NCI-H748 treated with DMSO at 0.1 percent for 48 hours (cell line): ENCODE results near the gene B3GNT8.
"Not testable (repeated sequence)": the region's sequence is repeated elsewhere in the genome, so short reads cannot be mapped to it uniquely, and the experiment has no call there.

Experiments used
- DNase-seq: peaks from one replicate; lab custom pipeline; 2025; lab: John Stamatoyannopoulos, UW

The B3GNT8 gene

GRCh38 chr19:41426952-41427646 is at the start of gene B3GNT8:
TSS of gene B3GNT8 (minus strand) at chr19:41427374. CDS start at chr19:41426778, 596 bp downstream.
- peak; percentile 18 for DNase-seq

- no peak for DNase-seq
These were observed 49.4 kb upstream of the B3GNT8 start for GRCh38 chr19:41476583-41476982.

DNA sequence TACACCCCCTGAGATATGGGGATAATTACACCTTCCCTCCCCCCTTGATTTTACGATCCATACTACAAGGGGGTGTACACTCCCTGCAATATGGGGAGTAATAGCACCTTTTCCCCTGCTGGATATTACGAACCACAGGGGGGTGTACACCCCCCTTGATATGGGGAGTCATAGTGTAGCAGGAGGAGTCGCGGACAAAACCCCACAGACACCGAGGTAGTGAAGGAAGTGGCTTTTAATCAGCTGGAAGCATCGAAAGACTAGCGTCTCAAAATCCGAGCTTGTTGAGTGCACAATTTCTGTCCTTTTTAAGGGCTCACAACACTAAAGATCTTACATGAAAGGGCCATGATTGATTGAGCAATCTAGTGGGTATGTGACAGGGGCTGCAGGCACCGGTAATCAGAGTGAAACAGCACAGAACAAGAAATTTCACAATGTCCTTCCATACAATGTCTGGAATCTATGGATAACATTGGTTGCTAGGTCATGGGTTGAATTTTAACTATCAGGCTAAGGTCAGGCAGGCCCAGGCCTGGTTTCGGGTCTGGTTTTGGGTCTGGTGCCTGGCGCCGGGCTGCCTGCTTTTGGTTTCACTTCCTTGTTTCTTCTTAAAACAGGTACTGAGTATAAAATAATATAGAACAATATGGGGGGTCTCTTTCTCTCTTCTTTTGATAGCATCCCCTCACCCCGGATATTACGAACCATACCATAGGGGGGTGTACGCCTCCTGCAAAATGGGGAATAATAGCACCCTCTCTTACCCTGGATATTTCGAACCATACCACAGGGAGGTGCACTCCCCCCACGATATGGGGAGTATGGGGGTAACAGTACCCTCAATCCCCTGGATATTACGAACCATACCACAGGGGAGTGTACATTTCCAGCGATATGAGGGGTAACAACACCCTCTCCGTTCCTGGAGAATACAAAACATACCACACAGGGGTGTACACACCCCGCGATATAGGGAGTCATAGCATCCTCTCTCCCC is 36.4 kb upstream of the B3GNT8 start:
- DNase-seq = not testable (repeated sequence)

GRCh38 chr19:41462497-41462896 is 35.3 kb upstream of the B3GNT8 start:
- no peak for DNase-seq

DNA sequence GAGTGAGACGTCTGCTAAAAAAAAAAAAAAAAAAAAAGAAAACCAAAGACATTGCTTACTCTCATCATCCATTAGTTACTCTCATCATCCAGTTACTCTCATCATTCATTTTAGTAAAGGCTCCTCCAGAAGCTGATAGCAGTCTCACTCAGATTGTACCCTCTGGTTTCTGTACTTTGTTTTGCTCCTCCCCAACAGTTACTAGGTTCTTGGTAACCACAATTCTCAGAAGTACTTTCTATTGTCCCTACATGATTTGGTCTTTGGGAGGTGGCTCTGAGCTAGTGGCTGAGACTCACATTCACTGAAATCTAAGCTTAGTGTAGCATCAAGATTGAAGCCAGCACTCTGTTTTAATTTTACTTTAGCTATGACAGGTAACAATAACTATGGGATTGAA is 30.1 kb upstream of the B3GNT8 start:
- no peak for DNase-seq

- no peak for DNase-seq
These were observed 29.3 kb upstream of the B3GNT8 start for GRCh38 chr19:41456342-41456918.

- no peak for DNase-seq
These were observed 28.8 kb upstream of the B3GNT8 start for GRCh38 chr19:41455936-41456335.

GRCh38 chr19:41452584-41453275 is 25.6 kb upstream of the B3GNT8 start:
- no peak for DNase-seq

DNA sequence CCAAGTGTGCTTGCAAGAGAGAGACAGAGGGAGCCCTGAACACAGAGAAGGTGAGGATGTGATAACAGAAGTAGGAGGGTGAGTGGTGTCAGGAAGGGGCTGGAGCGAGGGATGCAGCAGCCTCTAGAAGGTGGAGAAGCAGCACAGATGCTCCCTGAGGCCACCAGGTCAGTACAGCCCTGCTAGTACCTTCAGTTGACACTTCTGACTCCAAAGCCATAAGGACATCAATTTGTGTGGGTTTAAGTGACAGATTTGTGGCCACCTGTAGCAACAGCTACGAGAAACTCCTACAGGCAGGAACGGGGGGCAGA is 22.6 kb upstream of the B3GNT8 start:
- DNase-seq = no peak

DNA sequence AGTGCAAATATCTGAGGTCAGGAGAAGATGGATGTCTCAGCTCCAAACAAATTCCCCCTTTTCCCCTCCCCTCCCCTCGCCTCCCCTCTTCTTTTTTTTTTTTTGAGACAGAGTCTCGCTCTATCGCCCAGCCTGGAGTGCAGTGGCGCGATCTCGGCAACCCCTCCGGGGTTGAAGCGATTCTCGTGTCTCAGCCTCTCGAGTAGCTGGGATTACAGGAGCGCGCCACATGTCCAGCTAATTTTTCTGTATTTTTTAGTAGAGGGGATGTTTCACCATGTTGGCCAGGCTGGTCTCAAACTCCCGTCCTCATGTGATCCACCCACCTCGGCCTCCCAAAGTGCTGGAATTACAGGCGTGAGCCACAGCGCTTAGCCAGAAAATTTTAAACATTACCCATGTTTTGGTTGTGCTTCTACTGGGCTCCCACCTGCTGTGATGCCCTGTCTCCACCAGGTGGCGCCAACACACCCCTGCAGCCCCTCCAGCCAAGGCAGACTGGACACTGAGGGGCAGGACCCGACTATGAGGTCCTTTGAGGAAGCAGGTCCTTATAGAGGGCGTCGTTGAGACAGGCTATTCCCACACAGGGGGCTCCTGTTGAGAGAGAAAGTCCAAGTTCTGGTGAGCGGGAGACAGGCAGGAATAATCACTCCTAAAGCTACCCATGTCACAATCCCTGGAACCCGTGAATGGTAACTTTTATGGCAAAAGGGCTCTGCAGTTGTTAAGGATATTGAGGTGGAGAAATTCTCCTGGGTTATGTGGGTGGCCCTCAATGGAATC is 22.1 kb upstream of the B3GNT8 start:
- peak; percentile 71 for DNase-seq

- DNase-seq = no peak
These were observed 20.7 kb upstream of the B3GNT8 start for GRCh38 chr19:41447732-41448332.

DNA sequence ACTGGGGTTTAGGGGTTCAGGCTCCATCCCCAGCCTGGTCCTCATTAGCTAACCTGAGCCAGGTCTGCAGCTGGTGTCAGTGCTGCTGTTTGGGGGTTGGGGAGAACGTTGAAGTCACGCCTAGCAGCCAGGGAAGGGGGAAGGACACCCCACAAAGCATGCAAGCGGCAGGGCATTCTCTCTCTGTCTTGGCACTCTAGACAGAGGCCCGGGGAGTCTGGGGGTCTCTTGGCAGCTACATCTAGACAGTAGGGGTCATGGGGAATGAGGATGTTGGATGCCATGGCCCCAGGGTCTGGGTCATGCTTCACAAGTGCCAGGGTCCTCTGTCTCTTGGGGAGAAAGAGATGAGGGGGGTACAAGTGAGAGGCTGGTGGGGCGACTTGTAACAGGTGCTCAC is 18.4 kb upstream of the B3GNT8 start:
- DNase-seq = no peak

DNA sequence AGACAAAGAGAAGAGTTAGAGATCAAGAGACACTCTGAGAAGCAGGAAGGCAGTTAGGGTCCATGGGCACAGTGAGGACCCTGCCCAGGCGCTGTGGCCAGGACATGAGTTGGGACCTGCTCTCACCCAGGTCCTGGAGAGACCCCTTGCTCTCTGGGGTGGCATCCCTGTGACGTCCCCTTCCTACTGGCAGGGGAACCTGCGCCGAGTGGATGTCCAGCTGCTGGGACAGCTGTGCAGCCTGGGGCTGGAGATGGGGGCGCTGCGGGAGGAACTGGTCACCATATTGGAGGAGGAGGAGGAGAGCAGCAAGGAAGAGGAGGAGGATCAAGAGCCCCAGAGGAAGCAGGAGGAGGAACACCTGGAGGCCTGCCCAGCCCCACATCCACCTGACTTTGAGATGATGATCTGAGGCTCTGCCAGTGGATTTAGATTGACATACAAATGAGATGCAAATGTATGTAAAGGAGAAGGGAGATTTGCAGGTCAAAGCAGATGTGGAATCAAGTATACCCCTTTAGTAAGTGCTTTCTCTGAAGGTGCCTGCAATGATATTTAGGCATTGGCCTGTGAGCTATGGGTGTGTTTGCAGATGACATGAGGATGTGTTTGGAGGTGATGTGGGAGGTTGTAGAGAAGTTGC is 16.8 kb upstream of the B3GNT8 start:
- no peak for DNase-seq

GRCh38 chr19:41442473-41443355 is 15.5 kb upstream of the B3GNT8 start, which contains the start of gene ERICH4:
TSS of gene ERICH4 (plus strand) at chr19:41443156. CDS start at chr19:41443170, 14 bp downstream.
- no peak for DNase-seq

DNA sequence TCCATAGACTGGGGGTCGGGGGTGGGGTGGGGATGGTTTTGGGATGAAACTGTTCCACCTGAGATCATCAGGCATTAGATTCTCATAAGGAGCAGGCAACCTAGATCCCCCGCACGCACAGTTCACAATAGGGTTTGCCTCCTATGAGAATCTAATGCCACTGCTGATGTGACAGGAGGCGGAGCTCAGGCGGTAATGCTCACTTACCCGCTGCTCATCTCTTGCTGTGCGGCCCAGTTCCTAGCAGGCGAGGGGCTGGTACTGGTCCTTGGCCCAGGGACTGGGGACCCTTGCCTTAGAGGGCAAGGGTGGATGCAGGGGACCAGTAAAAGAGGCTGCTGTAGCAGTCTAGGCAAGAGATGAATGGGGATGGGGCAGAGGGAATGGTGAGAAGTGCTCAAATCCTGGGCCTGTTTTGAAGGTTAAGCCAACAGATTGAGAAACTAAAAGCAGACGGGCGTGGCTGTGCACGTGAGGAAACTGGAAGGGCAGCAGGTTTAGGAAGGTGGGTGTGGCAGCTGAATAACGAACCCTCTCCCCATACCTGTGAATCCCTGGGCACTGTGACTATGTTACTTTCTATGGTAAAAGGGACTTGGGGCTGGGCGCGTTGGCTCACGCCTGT is 14.3 kb upstream of the B3GNT8 start:
- no peak for DNase-seq

- peak; percentile 99 for DNase-seq
These were observed 12.5 kb upstream of the B3GNT8 start, which contains the start of gene DMAC2 for GRCh38 chr19:41439441-41440222. TSS of gene DMAC2 (minus strand) at chr19:41439912. CDS start at chr19:41439899, 13 bp downstream.

DNA sequence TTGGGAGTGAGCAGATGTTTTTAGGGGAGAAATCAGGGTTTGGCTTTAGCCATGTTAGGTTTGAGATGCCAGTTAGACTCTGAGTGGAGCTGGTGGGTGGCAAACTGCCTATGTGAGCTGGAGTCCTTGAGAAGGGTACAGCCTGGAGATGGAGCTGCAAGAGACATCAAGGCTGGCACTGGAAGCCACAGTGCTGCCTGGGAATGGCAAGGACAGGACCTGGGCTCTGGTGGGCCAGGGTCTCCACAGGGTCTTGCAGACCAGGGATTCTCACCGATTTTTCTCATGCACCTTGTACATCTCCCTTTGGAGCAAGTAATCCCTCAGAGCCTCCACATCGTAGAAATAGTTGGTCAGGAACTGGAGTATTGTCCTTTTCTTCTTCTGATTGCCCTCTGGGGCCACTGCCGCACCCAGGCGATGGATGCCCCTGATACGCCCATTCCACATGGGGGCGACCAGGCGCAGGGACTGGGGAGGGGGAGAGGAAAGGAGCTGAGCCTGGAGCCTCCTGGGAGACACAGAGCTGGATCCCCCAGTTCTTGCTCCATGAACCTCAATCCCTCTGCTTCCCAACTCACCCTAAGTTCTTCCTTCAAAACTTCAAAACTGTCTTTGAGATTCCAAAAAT is 10.9 kb upstream of the B3GNT8 start:
- DNase-seq = no peak

DNA sequence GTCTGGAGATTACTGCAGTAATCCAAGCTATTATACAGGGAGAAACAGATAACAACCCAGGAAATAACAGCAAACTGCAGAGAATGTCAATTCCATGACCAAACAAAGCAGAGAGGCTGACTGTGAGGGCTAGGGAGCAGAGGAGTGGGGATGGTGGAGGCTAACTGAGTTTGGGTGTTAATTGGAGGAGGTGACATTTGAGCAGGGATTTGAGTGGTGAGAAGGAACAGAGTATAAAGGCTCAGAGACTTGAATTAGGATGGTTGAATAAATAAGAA is 9.4 kb upstream of the B3GNT8 start:
- DNase-seq = no peak
